Neural progenitor cell (in vitro differentiated cells): ENCODE results near the gene KIF18B. TPM values are rescaled to one million over a fixed set of nuclear protein-coding genes. Genes with fewer than 3 reads are reported as not detected.

Experiments
- DNase-seq: peaks from one replicate; pipeline ENCODE4 v3.0.0-alpha.2; 2016; ENCODE audit warnings: low spot score
- H2AFZ ChIP-seq: fragments of 200-600 bp; sonication (generic); replicated peaks from 2 replicates; pipeline ENCODE4 v1.6.1; 2016; ENCODE audit warnings: antibody characterized with exemption
- H3F3A ChIP-seq: fragments of 200-600 bp; sonication (generic); 2 replicates; pipeline ENCODE4 v1.6.1; 2016; ENCODE audit warnings: antibody characterized with exemption, low read depth
- H3K27ac ChIP-seq: fragments of 200-600 bp; sonication (generic); 2 replicates; pipeline ENCODE4 v1.5.1; 2016; ENCODE audit warnings: mild to moderate bottlenecking
- H3K27me3 ChIP-seq: fragments of 200-600 bp; sonication (generic); 2 replicates; pipeline ENCODE4 v1.6.1; 2016; ENCODE audit warnings: mild to moderate bottlenecking, moderate library complexity
- H3K36me3 ChIP-seq: fragments of 200-600 bp; sonication (generic); 2 replicates; pipeline ENCODE4 v1.5.1; 2016
- H3K4me1 ChIP-seq: fragments of 200-600 bp; sonication (generic); 2 replicates; pipeline ENCODE4 v1.6.1; 2016; ENCODE audit warnings: mixed run types
- H3K4me2 ChIP-seq: fragments of 200-600 bp; sonication (generic); 2 replicates; pipeline ENCODE4 v1.6.1; 2016
- H3K4me3 ChIP-seq: fragments of 200-600 bp; sonication (generic); 2 replicates; pipeline ENCODE4 v1.5.1; 2016
- H3K79me2 ChIP-seq: fragments of 200-600 bp; sonication (generic); 2 replicates; pipeline ENCODE4 v1.6.1; 2016; ENCODE audit warnings: low read depth
- H3K9ac ChIP-seq: fragments of 200-600 bp; sonication (generic); 2 replicates; pipeline ENCODE4 v1.6.1; 2016
- H3K9me3 ChIP-seq: fragments of 200-600 bp; sonication (generic); 2 replicates; pipeline ENCODE4 v1.5.1; 2016; ENCODE audit warnings: low read depth
- H4K20me1 ChIP-seq: fragments of 200-600 bp; sonication (generic); 2 replicates; pipeline ENCODE4 v1.6.1; 2016; ENCODE audit warnings: low read depth
- H3K27ac Mint-ChIP-seq: 3 replicates; pipeline ENCODE4 v1.8.0; 2021; ENCODE audit warnings: mixed read lengths
- H3K27me3 Mint-ChIP-seq: 2 replicates; pipeline ENCODE4 v1.8.0; 2022; ENCODE audit warnings: low read depth, mild to moderate bottlenecking, inconsistent platforms, moderate library complexity, mixed read lengths; ENCODE audit not compliant: insufficient read depth
- H3K36me3 Mint-ChIP-seq: 3 replicates; pipeline ENCODE4 v1.8.0; 2021; ENCODE audit warnings: mixed read lengths
- H3K4me1 Mint-ChIP-seq: 3 replicates; pipeline ENCODE4 v1.8.0; 2021; ENCODE audit warnings: mixed read lengths
- H3K4me3 Mint-ChIP-seq: 3 replicates; pipeline ENCODE4 v1.8.0; 2021; ENCODE audit warnings: mild to moderate bottlenecking, moderate library complexity, mixed read lengths
- H3K9me3 Mint-ChIP-seq: 3 replicates; pipeline ENCODE4 v1.8.0; 2020; ENCODE audit warnings: mixed read lengths
- EZH2 ChIP-seq: fragments of 200-600 bp; sonication (generic); IDR thresholded peaks from 2 replicates; pipeline ENCODE4 v1.6.1; 2017; ENCODE audit warnings: antibody characterized with exemption, mild to moderate bottlenecking, moderate library complexity
- EZH2phosphoT487 ChIP-seq: fragments of 200-600 bp; sonication (generic); IDR thresholded peaks from 2 replicates; pipeline ENCODE4 v1.6.1; 2017; ENCODE audit warnings: antibody characterized with exemption
- total RNA-seq: library from RNA; depleted of rRNA; stranded (reverse); fragments of >200 nt; gene quantifications from 2 replicates; pipeline ENCODE4 v1.2.3, GENCODE V29; 2015; ENCODE audit warnings: low replicate concordance
- TF ChIP-seq, protein P1 (sequence below): fragments of 200-600 bp; sonication (generic); IDR thresholded peaks from 2 replicates; pipeline ENCODE4 v1.5.1; 2017; ENCODE audit warnings: antibody characterized with exemption, mild to moderate bottlenecking

Gene KIF18B
- total RNA-seq, 1 donor from 2014 or later: 15.1 TPM

DNA sequence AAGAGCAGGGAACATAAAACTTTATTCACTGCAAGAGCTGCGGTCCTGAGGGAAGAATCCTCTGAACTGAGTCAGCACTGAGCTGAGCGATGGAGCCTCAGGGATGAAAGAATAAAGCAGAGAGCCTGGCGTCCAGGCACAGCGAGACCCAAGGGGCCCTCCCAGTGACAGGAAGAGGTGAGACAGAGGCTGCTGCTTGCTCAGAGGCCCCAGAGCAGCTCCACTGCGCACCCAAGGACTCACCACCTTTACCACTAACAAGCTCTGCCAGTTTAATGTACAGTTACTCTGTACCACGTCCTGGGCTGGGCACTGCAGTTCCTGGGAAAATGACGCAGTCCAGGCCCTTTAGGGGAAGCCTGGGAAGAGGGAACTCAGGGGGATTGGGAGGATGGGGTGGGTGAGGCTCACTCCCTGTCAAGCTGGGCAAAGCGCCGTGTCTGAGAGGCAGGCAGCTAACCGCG is 37.9 kb downstream of the KIF18B start:
- H3K27ac Mint-ChIP-seq: peak overlapping the region; percentile 69
- H3K4me1 Mint-ChIP-seq: peaks cover 25% of the 10 kb centered on the region
- no peaks in the 10 kb centered on the region for H3F3A ChIP-seq
- no peak overlapping the region for H2AFZ ChIP-seq
- H3K4me1 ChIP-seq: no peaks in the 10 kb centered on the region
- H3K36me3 Mint-ChIP-seq: no peaks in the 10 kb centered on the region
- peaks cover 20% of the 10 kb centered on the region for H3K27me3 Mint-ChIP-seq
- no peaks in the 10 kb centered on the region for H4K20me1 ChIP-seq
- H3K9me3 ChIP-seq: no peaks in the 10 kb centered on the region
- H3K4me3 Mint-ChIP-seq: no peak overlapping the region
- DNase-seq: no peak
- H3K9me3 Mint-ChIP-seq: no peaks in the 10 kb centered on the region
- H3K36me3 ChIP-seq: no peaks in the 10 kb centered on the region
- TF ChIP-seq EZH2phosphoT487 (no peak), EZH2 (no peak)
- TF ChIP-seq, protein P1, sequence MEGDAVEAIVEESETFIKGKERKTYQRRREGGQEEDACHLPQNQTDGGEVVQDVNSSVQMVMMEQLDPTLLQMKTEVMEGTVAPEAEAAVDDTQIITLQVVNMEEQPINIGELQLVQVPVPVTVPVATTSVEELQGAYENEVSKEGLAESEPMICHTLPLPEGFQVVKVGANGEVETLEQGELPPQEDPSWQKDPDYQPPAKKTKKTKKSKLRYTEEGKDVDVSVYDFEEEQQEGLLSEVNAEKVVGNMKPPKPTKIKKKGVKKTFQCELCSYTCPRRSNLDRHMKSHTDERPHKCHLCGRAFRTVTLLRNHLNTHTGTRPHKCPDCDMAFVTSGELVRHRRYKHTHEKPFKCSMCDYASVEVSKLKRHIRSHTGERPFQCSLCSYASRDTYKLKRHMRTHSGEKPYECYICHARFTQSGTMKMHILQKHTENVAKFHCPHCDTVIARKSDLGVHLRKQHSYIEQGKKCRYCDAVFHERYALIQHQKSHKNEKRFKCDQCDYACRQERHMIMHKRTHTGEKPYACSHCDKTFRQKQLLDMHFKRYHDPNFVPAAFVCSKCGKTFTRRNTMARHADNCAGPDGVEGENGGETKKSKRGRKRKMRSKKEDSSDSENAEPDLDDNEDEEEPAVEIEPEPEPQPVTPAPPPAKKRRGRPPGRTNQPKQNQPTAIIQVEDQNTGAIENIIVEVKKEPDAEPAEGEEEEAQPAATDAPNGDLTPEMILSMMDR: no peak
- no peak overlapping the region for H3K9ac ChIP-seq
- H3K4me3 ChIP-seq: no peak overlapping the region
- H3K4me2 ChIP-seq: no peak overlapping the region
- peaks cover 42% of the 10 kb centered on the region for H3K27me3 ChIP-seq
- no peaks in the 10 kb centered on the region for H3K79me2 ChIP-seq
- H3K27ac ChIP-seq: no peak overlapping the region

DNA sequence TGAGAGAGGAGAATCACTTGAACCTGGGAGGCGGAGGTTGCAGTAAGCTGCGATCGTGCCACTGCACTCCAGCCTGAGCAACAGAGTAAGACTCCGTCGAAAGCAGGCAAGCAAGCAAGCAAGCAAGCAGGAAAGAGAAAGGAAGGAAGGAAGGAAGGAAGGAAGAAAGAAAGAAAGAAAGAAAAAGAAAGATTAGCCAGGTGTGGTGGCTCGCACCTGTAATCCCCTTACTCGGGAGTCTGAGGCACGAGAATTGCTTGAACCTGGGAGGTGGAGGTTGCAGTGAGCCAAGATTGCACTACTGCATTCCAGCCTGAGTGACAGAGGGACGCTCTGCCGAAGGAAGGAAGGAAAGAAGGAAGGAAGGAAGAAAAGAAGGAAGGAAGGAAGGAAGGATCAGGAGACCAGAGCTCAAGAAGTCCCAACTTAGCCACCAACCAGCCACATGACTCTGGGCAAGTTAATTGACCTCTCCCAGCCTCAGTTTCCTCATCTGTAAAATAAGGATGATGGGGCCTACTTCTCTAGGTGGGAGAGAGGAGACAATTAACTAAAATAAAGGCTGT is 38.7 kb downstream of the KIF18B start:
- Histone ChIP-seq H3K4me3 (no peak overlapping the region), H3K9ac (no peak overlapping the region), H3K9me3 (no peaks in the 10 kb centered on the region), H3F3A (no peaks in the 10 kb centered on the region), H3K4me1 (no peaks in the 10 kb centered on the region), H2AFZ (no peak overlapping the region), H3K27me3 (peaks cover 33% of the 10 kb centered on the region), H3K27ac (no peak overlapping the region), H3K4me2 (no peak overlapping the region), H3K36me3 (no peaks in the 10 kb centered on the region), H3K79me2 (no peaks in the 10 kb centered on the region), H4K20me1 (no peaks in the 10 kb centered on the region)
- TF ChIP-seq, protein P1: no peak
- TF ChIP-seq EZH2: no peak
- no peak for TF ChIP-seq EZH2phosphoT487
- no peaks in the 10 kb centered on the region for H3K36me3 Mint-ChIP-seq
- no peak for DNase-seq
- H3K27ac Mint-ChIP-seq: no peak overlapping the region
- H3K9me3 Mint-ChIP-seq: no peaks in the 10 kb centered on the region
- no peak overlapping the region for H3K4me3 Mint-ChIP-seq
- peaks cover 25% of the 10 kb centered on the region for H3K4me1 Mint-ChIP-seq
- peaks cover 20% of the 10 kb centered on the region for H3K27me3 Mint-ChIP-seq

DNA sequence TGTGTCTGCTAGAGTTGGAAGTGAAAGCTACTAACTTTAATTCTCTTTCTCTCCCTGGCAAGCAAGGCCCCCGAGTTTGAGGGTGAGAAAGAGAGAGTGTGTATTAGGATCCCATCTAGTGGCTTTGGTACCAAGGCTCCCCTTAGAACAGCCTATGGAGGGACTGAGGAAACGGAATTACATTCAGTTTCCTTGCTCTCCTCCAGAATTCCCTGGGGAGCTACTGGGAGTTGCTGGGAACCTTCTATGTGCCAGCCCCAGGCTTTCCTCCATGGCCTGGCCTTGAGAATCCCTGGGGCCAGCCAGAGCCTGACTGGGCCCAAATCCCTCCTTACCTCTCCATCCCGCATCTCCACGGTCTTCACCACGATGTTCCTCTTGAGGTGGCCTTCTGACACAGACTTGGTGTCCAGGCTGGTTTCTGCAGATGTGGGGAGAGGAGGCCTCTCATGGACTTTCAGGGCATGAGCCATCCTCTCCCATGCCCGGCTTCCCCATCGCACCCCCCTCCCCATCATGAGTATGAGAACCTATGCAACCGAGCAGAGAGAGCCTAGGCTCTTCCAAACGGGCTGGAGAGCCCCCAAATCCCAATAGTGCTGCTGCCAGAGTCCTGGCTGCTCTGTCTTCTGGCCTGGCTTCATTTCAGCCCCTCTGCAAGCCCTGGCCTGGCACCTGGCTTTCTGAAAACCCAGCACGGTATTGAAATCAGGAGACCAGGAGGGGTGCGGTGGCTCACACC is 39.7 kb downstream of the KIF18B start:
- Histone ChIP-seq H3K4me3 (no peak overlapping the region), H2AFZ (no peak overlapping the region), H4K20me1 (no peaks in the 10 kb centered on the region), H3K9ac (no peak overlapping the region), H3K79me2 (no peaks in the 10 kb centered on the region), H3K4me1 (no peaks in the 10 kb centered on the region), H3K27ac (no peak overlapping the region), H3K36me3 (no peaks in the 10 kb centered on the region), H3K4me2 (no peak overlapping the region), H3K27me3 (peaks cover 24% of the 10 kb centered on the region), H3K9me3 (no peaks in the 10 kb centered on the region), H3F3A (no peaks in the 10 kb centered on the region)
- DNase-seq: no peak
- Mint-ChIP-seq H3K9me3 (no peaks in the 10 kb centered on the region), H3K27me3 (peaks cover 17% of the 10 kb centered on the region), H3K4me1 (peaks cover 25% of the 10 kb centered on the region), H3K36me3 (no peaks in the 10 kb centered on the region), H3K4me3 (no peak overlapping the region), H3K27ac (no peak overlapping the region)
- TF ChIP-seq EZH2phosphoT487: no peak
- TF ChIP-seq EZH2: no peak
- TF ChIP-seq, protein P1: no peak
